NB4 (cell line): Measurements from ENCODE around the gene RTCB.

Experiments used
- DNase-seq: peaks from one replicate; pipeline ENCODE4 v3.0.0; 2010; ENCODE audit warnings: low read depth
- H3K4me3 ChIP-seq: one replicate; pipeline ENCODE4 v1.5.1; 2011; ENCODE audit warnings: mild to moderate bottlenecking, low read depth, low read length, moderate library complexity
- MYC ChIP-seq: IDR thresholded peaks from 2 replicates; pipeline ENCODE4 v1.6.1; 2011; ENCODE audit warnings: low read depth, low read length
- POLR2A ChIP-seq: IDR thresholded peaks from 2 replicates; pipeline ENCODE4 v1.6.1; 2011; ENCODE audit warnings: mild to moderate bottlenecking; ENCODE audit not compliant: insufficient read length; ENCODE audit errors: extremely low read depth
- TF ChIP-seq, protein P1 (sequence below): IDR thresholded peaks from 2 replicates; pipeline ENCODE4 v1.6.1; 2011; ENCODE audit warnings: low read depth, low read length
- TF ChIP-seq, protein P2 (sequence below): IDR thresholded peaks from one replicate; pipeline ENCODE4 v1.5.1; 2012; ENCODE audit warnings: low read depth, low read length

The RTCB gene

DNA sequence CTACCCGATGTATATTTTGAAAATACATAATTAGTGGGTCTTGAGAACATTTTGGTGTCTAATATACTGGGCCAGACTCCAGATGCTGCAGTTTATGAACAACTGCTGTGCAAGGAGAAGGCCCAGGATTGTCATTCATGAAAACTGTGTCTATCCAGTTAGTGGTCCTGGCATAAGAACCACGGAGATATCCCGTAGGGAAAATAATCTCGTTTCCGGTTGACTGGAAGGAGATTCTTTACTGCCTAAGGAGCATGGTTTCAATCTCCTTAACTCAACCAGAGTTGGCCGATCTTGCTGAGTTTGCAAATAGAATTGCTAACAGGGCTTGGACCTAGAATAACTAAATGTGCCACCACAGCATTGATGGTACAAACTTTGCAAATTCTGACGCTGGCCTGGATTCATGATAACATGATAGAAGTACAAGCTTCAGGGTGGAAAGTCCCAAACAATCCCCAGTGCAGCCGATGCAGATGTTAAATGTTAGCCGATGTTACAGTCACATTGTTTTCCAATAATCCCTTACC, 4.6 kb upstream of the RTCB start:
- TF ChIP-seq MYC, result no peak
- TF ChIP-seq, protein P1, sequence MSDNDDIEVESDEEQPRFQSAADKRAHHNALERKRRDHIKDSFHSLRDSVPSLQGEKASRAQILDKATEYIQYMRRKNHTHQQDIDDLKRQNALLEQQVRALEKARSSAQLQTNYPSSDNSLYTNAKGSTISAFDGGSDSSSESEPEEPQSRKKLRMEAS, result no peak
- TF ChIP-seq POLR2A, result no peak
- TF ChIP-seq, protein P2, sequence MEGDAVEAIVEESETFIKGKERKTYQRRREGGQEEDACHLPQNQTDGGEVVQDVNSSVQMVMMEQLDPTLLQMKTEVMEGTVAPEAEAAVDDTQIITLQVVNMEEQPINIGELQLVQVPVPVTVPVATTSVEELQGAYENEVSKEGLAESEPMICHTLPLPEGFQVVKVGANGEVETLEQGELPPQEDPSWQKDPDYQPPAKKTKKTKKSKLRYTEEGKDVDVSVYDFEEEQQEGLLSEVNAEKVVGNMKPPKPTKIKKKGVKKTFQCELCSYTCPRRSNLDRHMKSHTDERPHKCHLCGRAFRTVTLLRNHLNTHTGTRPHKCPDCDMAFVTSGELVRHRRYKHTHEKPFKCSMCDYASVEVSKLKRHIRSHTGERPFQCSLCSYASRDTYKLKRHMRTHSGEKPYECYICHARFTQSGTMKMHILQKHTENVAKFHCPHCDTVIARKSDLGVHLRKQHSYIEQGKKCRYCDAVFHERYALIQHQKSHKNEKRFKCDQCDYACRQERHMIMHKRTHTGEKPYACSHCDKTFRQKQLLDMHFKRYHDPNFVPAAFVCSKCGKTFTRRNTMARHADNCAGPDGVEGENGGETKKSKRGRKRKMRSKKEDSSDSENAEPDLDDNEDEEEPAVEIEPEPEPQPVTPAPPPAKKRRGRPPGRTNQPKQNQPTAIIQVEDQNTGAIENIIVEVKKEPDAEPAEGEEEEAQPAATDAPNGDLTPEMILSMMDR, result no peak
- H3K4me3 ChIP-seq, result no peak overlapping the region
- no peak for DNase-seq

DNA sequence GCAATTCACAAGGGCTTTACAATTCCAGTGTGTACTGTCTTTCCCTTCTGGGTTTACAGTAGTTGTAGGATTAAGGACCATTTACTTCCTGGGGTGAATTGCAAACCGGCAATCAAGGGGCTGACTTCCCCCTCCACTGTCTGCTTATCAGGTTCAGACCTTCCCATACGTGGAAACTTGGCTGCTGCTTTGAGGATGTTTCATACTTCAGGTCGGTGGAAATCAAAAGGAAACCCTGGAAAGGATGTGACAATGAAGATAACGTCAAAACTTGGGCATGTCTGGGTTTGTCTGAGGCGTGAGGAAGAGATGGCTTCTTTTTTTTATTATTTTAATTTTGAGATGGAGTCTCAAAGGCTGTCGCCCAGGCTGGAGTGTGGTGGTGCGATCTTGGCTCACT, 2.1 kb upstream of the RTCB start:
- TF ChIP-seq MYC (no peak), POLR2A (no peak)
- TF ChIP-seq, protein P1, result no peak
- TF ChIP-seq, protein P2, result no peak
- H3K4me3 ChIP-seq, result no peak overlapping the region
- no peak for DNase-seq

DNA sequence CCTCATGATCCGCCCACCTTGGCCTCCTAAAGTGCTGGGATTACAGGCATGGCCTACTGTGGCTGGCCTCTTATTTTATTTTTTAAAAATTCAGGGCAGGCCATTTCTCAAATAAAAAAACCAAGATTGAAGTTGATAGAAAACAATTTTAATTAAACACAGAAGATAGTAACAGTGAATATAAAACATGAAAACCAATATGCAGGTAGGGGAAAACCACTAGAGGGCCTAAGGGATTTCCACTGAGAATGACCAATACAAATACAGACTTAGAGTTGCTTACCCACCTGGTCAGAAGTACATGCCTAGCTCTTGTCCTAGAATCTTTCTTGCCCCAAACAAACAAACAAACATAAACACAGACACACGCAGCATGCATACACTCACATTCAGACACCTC, 1.7 kb upstream of the RTCB start:
- peak; percentile 15 for DNase-seq
- no peak overlapping the region for H3K4me3 ChIP-seq
- TF ChIP-seq, protein P1, result no peak
- TF ChIP-seq, protein P2, result peak; percentile 9
- TF ChIP-seq MYC, result no peak

DNA sequence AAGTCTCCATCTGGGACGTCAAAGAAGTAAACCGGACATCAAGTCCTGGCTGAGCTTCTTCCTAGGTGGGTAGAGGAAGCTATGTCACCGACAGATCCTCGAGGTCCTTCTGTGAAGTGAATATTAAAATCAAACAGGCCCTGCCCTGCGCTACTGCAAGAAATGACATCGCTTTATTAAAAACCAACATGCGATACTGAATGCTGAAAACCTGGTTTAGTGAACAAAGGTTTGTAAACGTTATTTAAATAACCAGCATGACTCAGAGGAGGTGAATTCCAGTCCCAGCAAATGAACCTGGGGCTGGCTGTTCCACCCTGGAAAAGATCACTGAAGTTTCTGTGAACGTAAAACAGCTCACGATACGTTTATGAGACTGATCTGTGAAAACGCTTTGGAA, 645 bp downstream of the RTCB start:
- TF ChIP-seq, protein P2, result no peak
- TF ChIP-seq, protein P1, result no peak
- TF ChIP-seq POLR2A, result no peak
- TF ChIP-seq MYC, result no peak
- peak overlapping the region; percentile 97 for H3K4me3 ChIP-seq
- peak; percentile 16 for DNase-seq

DNA sequence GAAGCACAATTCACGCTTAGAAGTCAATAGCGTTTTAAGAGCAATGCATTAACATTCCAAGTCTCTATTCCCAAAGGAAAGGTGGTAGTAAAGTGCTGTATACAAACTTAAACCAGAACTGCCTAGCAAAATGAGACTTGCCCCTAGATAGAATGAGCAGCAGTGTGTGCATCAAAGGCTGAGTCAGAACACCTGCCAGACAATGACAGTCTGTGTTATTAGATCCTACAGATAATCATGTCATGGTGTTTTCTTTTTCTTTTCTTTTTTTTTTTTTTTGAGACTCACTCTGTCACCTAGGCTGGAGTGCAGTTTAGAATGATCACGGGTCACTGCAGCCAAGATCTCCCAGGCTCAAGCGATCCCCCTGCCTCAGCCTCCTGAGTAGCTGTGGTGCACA, 1.6 kb downstream of the RTCB start:
- peak overlapping the region; percentile 97 for H3K4me3 ChIP-seq
- no peak for DNase-seq
- TF ChIP-seq POLR2A (no peak), MYC (no peak)
- TF ChIP-seq, protein P1, result no peak
- TF ChIP-seq, protein P2, result no peak

DNA sequence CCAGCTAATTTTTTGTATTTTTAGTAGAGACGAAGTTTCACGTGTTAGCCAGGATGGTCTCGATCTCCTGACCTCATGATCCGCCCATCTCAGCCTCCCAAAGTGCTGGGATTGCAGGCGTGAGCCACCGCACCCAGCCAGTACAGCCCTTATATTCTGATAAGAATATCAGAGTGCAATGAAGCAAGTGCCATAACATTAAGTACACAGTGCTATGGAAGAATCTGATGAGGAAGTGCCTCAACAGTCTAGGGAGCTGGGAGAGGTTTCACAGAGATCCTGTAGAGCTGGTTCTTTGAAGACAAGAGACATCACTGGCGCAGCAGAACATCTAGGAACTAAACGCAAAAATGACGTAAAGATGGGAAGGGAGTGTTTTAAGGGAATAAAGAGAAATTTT, 2.1 kb downstream of the RTCB start:
- no peak for DNase-seq
- TF ChIP-seq, protein P2, result no peak
- no peak for TF ChIP-seq POLR2A
- TF ChIP-seq, protein P1, result no peak
- no peak for TF ChIP-seq MYC
- peak overlapping the region; percentile 97 for H3K4me3 ChIP-seq
